KG1 (cell line): ENCODE data around the gene MPP1.

Source experiments
- DNase-seq: peaks from one replicate; lab custom pipeline; 2025; lab: John Stamatoyannopoulos, UW

MPP1 gene

GRCh38 chrX:154731881-154732280 is 73.4 kb downstream of the MPP1 start:
- DNase-seq = no peak

- DNase-seq = no peak
Observed at GRCh38 chrX:154731184-154731583, 74.1 kb downstream of the MPP1 start.

- DNase-seq = no peak
Observed at GRCh38 chrX:154730253-154730891, 74.9 kb downstream of the MPP1 start.

- no peak for DNase-seq
Observed at GRCh38 chrX:154729439-154729838, 75.8 kb downstream of the MPP1 start.
